GM19351 (cell line): Measurements from ENCODE around the gene GAPVD1.
"Not testable (repeated sequence)": the region's sequence is repeated elsewhere in the genome, so short reads cannot be mapped to it uniquely, and the experiment has no call there.

Source experiments
- ATAC-seq: cut with Tn5 transposase; IDR thresholded peaks from one replicate; pipeline ENCODE4 v1.9.1; 2021; ENCODE audit warnings: mild to moderate bottlenecking, moderate library complexity; ENCODE audit not compliant: unreplicated experiment

GAPVD1 gene

GRCh38 chr9:125366676-125367075 lies 105.0 kb downstream of the GAPVD1 start:
- no peak for ATAC-seq

DNA sequence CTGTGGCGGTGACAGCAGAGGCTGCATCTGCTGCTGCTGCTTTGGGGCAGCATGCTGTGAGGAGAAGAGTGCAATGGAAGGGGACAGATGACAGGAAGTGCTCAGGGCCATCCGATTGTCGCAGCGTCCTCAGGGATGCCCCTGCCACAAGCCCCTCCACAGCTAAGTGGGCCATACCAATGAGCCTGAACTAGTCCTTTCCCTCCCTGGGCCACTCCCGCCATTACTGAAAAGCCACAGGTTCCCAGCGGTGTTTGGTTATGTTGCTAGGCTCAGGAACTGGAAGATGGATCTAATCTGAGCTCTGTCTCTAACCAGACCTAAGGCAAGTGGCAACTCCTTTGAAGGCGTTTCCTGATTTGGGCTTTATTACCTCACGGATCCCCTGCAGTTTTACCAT lies 109.2 kb downstream of the GAPVD1 start:
- no peak for ATAC-seq

GRCh38 chr9:125372441-125373226 lies 111.0 kb downstream of the GAPVD1 start:
- no peak for ATAC-seq

- ATAC-seq: peak; percentile 66
Measured at GRCh38 chr9:125374443-125375309, 113.0 kb downstream of the GAPVD1 start.

- ATAC-seq: no peak
Measured at GRCh38 chr9:125375820-125376219, 114.2 kb downstream of the GAPVD1 start.

DNA sequence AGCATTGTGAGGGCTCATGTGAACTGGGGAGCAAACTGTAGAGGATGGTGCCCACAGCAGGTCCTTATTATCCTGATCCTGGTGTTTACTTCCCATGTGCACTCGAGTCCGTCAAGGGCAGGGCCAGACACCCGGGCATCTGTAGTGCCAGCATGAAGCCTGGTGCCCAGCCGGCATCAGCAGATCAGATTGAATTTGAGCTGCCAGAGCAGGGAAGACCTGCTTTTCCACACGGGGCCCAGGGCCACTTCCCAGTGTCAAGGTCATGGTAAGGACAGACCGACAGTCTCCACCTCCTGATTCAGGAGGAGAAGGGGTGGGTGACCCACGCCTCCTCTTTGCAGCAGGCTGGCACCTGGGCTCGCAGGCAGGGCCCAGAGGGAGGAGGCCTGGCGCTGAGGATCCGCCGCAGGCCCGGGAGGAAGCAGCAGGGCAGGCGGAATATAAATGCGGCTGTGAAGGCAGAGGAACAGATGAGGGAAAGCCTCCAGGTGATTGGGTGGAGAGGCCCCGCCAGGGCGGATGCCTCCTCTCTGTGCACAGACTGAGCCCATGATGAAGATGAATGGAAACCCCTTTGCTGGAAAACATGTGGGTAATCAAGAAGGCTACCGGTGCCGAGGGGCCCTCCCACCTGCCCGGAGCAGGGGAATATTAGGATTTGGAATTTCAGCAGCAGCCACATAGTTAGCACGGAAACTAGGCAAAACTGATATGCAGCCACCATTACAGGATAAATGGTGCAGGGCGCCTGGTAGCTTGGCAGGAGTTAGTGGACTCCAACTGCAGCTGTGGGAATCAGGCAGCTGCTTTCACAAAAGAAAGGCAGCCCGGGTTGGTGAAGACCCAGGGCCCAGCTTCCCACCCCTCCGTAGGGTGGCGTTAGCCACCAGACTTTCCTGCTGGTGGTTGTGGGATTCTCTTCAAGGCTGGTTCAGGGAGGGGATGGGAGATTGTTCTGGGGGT lies 114.9 kb downstream of the GAPVD1 start:
- no peak for ATAC-seq

- no peak for ATAC-seq
Measured at GRCh38 chr9:125377584-125378250, 116.1 kb downstream of the GAPVD1 start.

- no peak for ATAC-seq
Measured at GRCh38 chr9:125378778-125379177, 117.2 kb downstream of the GAPVD1 start.

GRCh38 chr9:125379208-125379607 lies 117.6 kb downstream of the GAPVD1 start:
- ATAC-seq: no peak

DNA sequence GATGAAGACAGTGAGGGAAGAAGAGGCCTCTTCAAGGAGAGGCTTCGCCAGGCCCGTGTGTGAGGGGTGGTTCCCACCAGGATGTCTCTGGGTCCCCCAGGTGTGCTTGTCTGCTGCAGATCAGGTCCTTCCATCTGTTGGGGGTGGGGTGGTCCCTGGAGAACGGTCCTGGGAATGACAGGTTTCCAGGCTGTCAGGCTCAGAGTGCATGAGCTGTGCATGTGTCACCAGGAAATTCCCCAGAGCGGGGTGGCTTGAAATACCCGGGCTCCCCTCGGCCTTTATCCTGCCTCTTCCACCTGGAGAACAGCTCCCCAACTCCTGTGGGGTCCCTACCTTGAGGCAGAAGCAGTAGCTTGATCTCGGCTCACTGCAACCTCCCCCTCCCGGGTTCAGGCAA lies 118.8 kb downstream of the GAPVD1 start:
- no peak for ATAC-seq

DNA sequence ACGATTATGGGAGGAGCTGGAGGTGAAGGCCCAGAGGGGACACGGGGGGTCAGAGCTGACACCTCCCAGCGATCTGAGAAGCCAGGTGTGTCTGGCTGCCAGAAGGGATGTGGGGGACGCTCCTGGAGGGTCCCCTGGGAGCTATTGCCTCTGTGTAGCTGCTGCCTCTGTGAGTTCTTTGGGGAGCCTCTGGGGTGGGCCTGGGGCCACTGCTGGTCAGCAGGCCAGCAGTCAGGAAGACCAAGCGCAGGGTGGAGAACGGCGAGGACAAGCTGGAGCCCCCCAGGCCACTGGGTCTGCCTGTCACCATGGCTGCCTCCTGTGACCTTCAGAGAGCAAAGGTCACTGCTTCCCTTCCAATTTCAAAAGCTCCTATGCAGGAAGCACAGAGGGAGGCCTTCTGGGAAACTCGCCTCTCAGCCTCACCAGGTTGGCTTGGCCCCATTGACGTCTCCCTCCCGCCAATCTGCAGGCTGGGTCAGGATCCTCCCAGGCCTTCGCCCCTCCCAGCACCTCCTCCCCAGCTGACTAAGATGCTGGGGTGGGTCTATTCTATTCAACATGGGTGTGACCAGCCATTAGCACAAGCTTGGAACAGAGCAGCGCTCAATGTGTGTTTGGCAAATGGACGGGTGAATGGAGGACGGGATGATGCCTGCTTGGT lies 126.4 kb downstream of the GAPVD1 start:
- ATAC-seq: no peak

DNA sequence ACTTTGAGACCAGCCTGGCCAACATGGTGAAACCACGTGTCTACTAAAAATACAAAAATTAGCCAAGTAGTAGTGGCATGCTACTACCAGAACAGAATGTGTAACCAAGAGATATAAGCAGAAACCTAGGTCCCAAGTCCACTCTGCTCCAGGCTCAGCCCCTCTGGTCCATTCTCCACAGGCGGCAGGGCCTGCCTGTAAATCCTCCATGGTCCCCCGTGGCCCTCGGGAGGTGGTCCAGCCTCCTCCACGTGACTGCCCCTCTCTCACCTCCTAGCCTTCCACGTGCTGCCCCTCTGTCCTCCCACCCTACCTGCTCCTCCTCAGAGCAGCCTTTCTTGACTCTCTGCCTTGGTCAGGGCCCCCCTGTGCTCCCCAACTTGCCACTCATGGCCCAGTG lies 127.4 kb downstream of the GAPVD1 start:
- ATAC-seq: no peak

DNA sequence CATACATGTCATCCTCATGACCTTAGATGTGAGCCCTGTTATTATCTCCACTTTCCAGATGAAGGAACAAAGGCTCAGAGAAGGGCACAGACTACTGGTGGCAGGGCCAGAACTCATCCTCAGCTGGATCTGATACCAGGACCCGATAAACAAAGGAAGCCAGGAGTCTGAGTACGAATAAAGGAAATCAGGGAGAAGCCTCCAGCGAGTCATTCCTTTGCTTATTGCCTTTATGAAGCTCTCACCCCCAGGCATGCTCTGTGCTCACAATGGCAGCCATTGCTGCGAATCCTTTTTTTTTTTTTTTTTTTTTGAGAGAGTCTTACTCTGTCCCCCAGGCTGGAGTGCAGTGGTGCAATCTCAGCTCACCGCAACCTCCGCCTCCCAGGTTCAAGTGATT lies 130.1 kb downstream of the GAPVD1 start:
- ATAC-seq: no peak

- ATAC-seq: peak; percentile 51
Measured at GRCh38 chr9:125393426-125393825, 131.8 kb downstream of the GAPVD1 start.

DNA sequence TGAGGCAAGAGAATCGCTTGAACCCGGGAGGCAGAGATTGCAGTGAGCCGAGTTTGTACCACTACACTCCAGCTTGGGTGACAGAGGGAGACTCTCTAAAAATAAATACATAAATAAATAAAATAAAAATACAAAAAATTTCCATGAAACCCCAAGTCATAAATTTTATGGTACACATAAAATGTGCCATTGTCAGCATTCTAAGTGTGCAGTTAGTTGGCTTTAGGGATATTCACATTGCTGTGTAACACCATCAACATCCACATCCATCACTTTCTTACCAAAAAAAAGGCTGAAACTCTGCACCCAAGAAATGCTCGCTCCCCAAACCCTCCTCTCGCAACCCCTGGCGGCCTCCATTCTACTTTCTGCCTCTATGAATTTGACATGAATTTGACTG lies 135.2 kb downstream of the GAPVD1 start:
- ATAC-seq: no peak

GRCh38 chr9:125397736-125398135 lies 136.1 kb downstream of the GAPVD1 start:
- no peak for ATAC-seq

- no peak for ATAC-seq
Measured at GRCh38 chr9:125398243-125398642, 136.6 kb downstream of the GAPVD1 start.

DNA sequence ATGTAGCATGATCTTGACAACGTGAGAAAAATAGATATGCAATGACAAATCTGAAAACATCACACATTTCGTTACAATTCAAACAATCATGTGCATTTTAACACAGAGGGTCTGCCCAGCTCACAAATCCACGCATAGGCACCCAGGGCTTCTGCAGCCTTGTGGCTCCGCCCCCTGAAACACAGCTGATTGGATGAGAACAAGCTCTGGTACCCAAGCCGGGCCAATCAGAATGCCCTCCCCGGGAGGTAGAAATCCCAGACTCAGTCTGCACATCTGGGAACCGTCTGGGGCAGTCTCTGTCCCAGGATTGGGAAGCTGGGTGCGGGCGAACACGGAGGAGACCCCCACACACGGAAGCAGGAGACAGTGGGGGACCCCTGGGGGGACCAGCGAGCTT lies 137.5 kb downstream of the GAPVD1 start:
- no peak for ATAC-seq

DNA sequence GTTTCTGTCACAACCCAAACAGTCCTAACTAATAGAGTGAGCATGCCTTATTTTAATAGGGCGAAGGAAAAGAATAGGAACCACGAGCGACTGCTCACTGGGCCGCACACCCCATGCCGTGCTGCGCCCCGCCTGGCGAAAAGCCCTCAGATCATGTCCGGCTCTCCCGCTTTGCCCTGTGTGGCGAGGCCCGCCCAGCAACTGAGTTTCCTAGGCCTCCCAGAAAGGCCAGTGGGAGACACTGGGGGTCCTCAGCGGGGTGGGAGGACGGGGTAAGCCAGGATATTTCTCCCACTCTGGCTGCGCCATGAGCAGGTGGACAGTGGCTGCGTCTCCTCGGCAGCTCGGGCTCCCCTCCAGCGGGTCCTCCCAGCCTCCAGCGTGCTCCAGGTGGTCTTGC lies 138.0 kb downstream of the GAPVD1 start:
- ATAC-seq: no peak

DNA sequence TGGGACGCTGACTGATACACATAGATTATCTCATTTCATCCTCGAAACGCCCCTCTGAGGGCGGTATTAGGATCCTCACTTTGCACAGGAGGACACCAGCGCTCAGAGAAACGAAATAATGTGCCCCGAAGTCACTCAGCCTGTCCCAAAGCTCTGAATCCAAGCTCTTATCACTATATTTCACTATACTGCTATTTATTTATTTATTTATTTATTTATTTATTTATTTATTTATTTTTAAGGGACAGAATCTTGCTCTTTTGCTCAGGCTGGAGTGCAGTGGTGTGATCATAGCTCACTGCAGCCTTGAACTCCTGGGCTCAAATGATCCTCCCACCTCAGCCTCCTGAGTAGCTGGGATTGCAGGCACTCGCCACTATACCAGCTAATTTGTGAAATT lies 138.6 kb downstream of the GAPVD1 start:
- ATAC-seq: not testable (repeated sequence)
